Measurements from ENCODE around the gene LYSMD3.

GRCh38 chr5:90533794-90534193, 4.4 kb upstream of the LYSMD3 start:
- no peak for TF ChIP-seq POLR2A (IDR thresholded peaks at IDR 0.05)
- TF ChIP-seq CTCF (IDR thresholded peaks at IDR 0.05) = no peak

All from stomach (tissue), 4 donors.